Thyroid gland (tissue), 4 donors: ENCODE results near the gene RNF227.
A peak's percentile ranks its signal among the peaks of the same experiment; 100 is the strongest.

Experiments used
- CTCF ChIP-seq, 6 experiments: fragments of 200-600 bp in 3 of 6; fragments of 450-650 bp in 3 of 6; sonication (generic) in 3 of 6; IDR thresholded peaks; one replicate each; pipeline ENCODE4 v1.5.1; 2016 to 2019; ENCODE audit warnings: antibody characterized with exemption in 6 of 6, mild to moderate bottlenecking in 2 of 6, inconsistent platforms in 1 of 6, moderate library complexity in 1 of 6
- POLR2A ChIP-seq, 2 donors: fragments of 450-650 bp; IDR thresholded peaks; one replicate each; pipeline ENCODE4 v1.6.1; 2017; ENCODE audit warnings: antibody characterized with exemption in 2 of 2, mild to moderate bottlenecking in 2 of 2, moderate library complexity in 1 of 2

- TF ChIP-seq CTCF (IDR thresholded peaks at IDR 0.05) (peak in 3 of 6 experiments; percentile 19 to 22 (median 20)), POLR2A (IDR thresholded peaks at IDR 0.05) (no peak)
These were observed 18.3 kb downstream of the RNF227 start for GRCh38 chr17:7897773-7898172.
